Tibial nerve (tissue), 4 donors: Measurements from ENCODE around the gene SLC6A6. TPM values are rescaled to one million over a fixed set of nuclear protein-coding genes. Genes with fewer than 3 reads are reported as not detected.
"Not testable (repeated sequence)": the region's sequence is repeated elsewhere in the genome, so short reads cannot be mapped to it uniquely, and the experiment has no call there.

Experiments used
- DNase-seq, 2 donors: peaks; one replicate each; pipeline ENCODE4 v3.0.0-alpha.2; 2019; ENCODE audit warnings: low spot score in 2 of 2
- H3K27ac ChIP-seq, 4 donors: fragments of 200-600 bp; sonication (generic) in 3 of 4; one replicate each; pipeline ENCODE4 v1.5.1; 2017 to 2019; ENCODE audit warnings: mild to moderate bottlenecking in 1 of 4
- H3K27me3 ChIP-seq, 2 donors: fragments of 200-600 bp; sonication (generic) in 1 of 2; one replicate each; pipeline versions ENCODE4 v1.5.1 to v1.6.0; 2017 to 2019
- H3K36me3 ChIP-seq, 3 donors: fragments of 200-600 bp; sonication (generic); one replicate each; pipeline ENCODE4 v1.5.1; 2018 to 2019
- H3K4me1 ChIP-seq, 4 donors: fragments of 200-600 bp; sonication (generic) in 3 of 4; one replicate each; pipeline ENCODE4 v1.5.1; 2017 to 2019
- H3K4me3 ChIP-seq, 4 donors: fragments of 200-600 bp; sonication (generic) in 3 of 4; one replicate each; pipeline ENCODE4 v1.5.1; 2017 to 2019; ENCODE audit warnings: mild to moderate bottlenecking in 1 of 4, moderate library complexity in 1 of 4
- H3K9me3 ChIP-seq, 4 donors: fragments of 200-600 bp; sonication (generic) in 3 of 4; one replicate each; pipeline ENCODE4 v1.5.1; 2017 to 2019
- CTCF ChIP-seq, 5 experiments: fragments of 200-600 bp in 3 of 5; fragments of 450-650 bp in 2 of 5; sonication (generic) in 3 of 5; IDR thresholded peaks; one replicate each; pipeline ENCODE4 v1.5.1; 2016 to 2019; ENCODE audit warnings: antibody characterized with exemption in 5 of 5, mild to moderate bottlenecking in 3 of 5, moderate library complexity in 2 of 5
- EP300 ChIP-seq, 2 donors: sonication (generic); formaldehyde crosslinking; IDR thresholded peaks; one replicate each; pipeline ENCODE4 v1.6.1; 2017; ENCODE audit warnings: antibody characterized with exemption in 2 of 2, mild to moderate bottlenecking in 1 of 2
- POLR2A ChIP-seq, 2 donors: fragments of 450-650 bp; IDR thresholded peaks; one replicate each; pipeline ENCODE4 v1.6.1; 2017; ENCODE audit warnings: antibody characterized with exemption in 2 of 2, mild to moderate bottlenecking in 2 of 2, moderate library complexity in 2 of 2
- WGBS, 2 donors: methylation state at CpG; one replicate each; pipeline ENCODE4 v1.1.5; 2018; 5-methylcytosine and 5-hydroxymethylcytosine counted together
- total RNA-seq, 4 donors: library from RNA; depleted of rRNA; stranded (reverse); fragments of >200 nt; gene quantifications; one replicate each; pipeline ENCODE4 v1.1.0, GENCODE V29; 2016

The SLC6A6 gene
- total RNA-seq, 4 donors from 2014 or later = 11.8 to 24.9 (median 13.5) TPM

- Histone ChIP-seq H3K9me3 (no peaks in the 10 kb centered on the region), H3K27ac (no peak overlapping the region), H3K36me3 (no peaks in the 10 kb centered on the region), H3K4me3 (no peak overlapping the region), H3K27me3 (no peaks in the 10 kb centered on the region), H3K4me1 (peaks cover 0 to 4% (median 0%) of the 10 kb centered on the region in 4 donors)
- no peak for DNase-seq
- TF ChIP-seq EP300 (IDR thresholded peaks at IDR 0.05) (no peak), POLR2A (IDR thresholded peaks at IDR 0.05) (no peak), CTCF (IDR thresholded peaks at IDR 0.05) (no peak)
- WGBS, 2 donors = 79 to 85% methylated on average over 16 of the region's 19 CpGs
Observed at GRCh38 chr3:14512281-14512941, 110.0 kb downstream of the SLC6A6 start.

- Histone ChIP-seq H3K4me3 (no peak overlapping the region), H3K4me1 (peaks cover 0 to 4% (median 0%) of the 10 kb centered on the region in 4 donors), H3K27me3 (no peaks in the 10 kb centered on the region), H3K27ac (no peak overlapping the region), H3K9me3 (no peaks in the 10 kb centered on the region), H3K36me3 (no peaks in the 10 kb centered on the region)
- DNase-seq = no peak
- 70 to 80% methylated on average over 9 of the region's 9 CpGs for WGBS, 2 donors
- TF ChIP-seq EP300 (IDR thresholded peaks at IDR 0.05) = no peak
- no peak for TF ChIP-seq POLR2A (IDR thresholded peaks at IDR 0.05)
- no peak for TF ChIP-seq CTCF (IDR thresholded peaks at IDR 0.05)
Observed at GRCh38 chr3:14512942-14513327, 110.5 kb downstream of the SLC6A6 start.

GRCh38 chr3:14513566-14514322 lies 111.3 kb downstream of the SLC6A6 start:
- 62 to 83% methylated on average over 14 to 18 of the region's 18 CpGs for WGBS, 2 donors
- TF ChIP-seq CTCF (IDR thresholded peaks at IDR 0.05) (no peak), EP300 (IDR thresholded peaks at IDR 0.05) (no peak), POLR2A (IDR thresholded peaks at IDR 0.05) (no peak)
- no peaks in the 10 kb centered on the region for H3K36me3 ChIP-seq
- no peak for DNase-seq
- no peaks in the 10 kb centered on the region for H3K9me3 ChIP-seq
- H3K4me3 ChIP-seq = no peak overlapping the region
- peaks cover 0 to 4% (median 0%) of the 10 kb centered on the region in 4 donors for H3K4me1 ChIP-seq
- no peak overlapping the region for H3K27ac ChIP-seq
- no peaks in the 10 kb centered on the region for H3K27me3 ChIP-seq

- no peaks in the 10 kb centered on the region for H3K4me1 ChIP-seq
- DNase-seq = no peak
- no peaks in the 10 kb centered on the region for H3K9me3 ChIP-seq
- no peak for TF ChIP-seq CTCF (IDR thresholded peaks at IDR 0.05)
- no peak for TF ChIP-seq EP300 (IDR thresholded peaks at IDR 0.05)
- TF ChIP-seq POLR2A (IDR thresholded peaks at IDR 0.05) = no peak
- no peaks in the 10 kb centered on the region for H3K36me3 ChIP-seq
- H3K27me3 ChIP-seq = no peaks in the 10 kb centered on the region
- no peak overlapping the region for H3K27ac ChIP-seq
- no peak overlapping the region for H3K4me3 ChIP-seq
- 82 to 89% methylated on average over 14 to 16 of the region's 17 CpGs for WGBS, 2 donors
Observed at GRCh38 chr3:14514323-14514720, 111.9 kb downstream of the SLC6A6 start.

- DNase-seq, H3K27ac ChIP-seq, H3K27me3 ChIP-seq, H3K36me3 ChIP-seq, H3K4me3 ChIP-seq, H3K9me3 ChIP-seq, H3K4me1 ChIP-seq: not testable (repeated sequence)
- 94 to 96% methylated on average over 11 of the region's 11 CpGs for WGBS, 2 donors
Observed at GRCh38 chr3:14515526-14515925, 113.1 kb downstream of the SLC6A6 start.
